Measurements from ENCODE around the gene RPA3. TPM values are rescaled to one million over a fixed set of nuclear protein-coding genes. Genes with fewer than 3 reads are reported as not detected.

RPA3 gene
- total and polyA plus RNA-seq, 8 donors: 6.7 to 44.9 (median 28.7) TPM; not detected in 1

DNA sequence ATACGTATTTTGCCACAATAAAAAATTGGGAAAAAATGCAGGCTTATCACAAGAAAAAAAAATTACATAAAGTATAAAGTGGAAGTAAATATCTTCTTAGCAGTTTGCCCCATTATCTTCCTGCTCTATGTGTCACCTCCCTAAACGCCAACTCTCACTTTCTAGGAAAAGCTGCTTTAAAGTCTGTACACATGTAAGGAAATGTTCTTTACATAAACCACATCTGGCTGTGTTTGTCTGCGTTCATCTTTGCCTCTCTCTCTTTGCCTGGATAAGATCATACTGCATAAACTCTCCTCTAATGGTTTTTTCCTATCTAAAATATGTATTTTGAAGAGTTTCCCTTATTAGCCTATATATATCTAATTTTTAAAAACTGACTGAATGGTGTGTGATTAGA is 100.9 kb downstream of the RPA3 start:
- no peak overlapping the region for H3K27ac ChIP-seq
- H3K4me3 ChIP-seq: no peak overlapping the region
- no peaks in the 10 kb centered on the region for H3K9me3 ChIP-seq
- DNase-seq: no peak
- intact Hi-C loops (cut with DNase I; ENCODE audit: low total_unique reads): no loop called here
- H3K4me1 ChIP-seq: no peaks in the 10 kb centered on the region
- no peaks in the 10 kb centered on the region for H3K36me3 ChIP-seq
- H3K27me3 ChIP-seq: no peaks in the 10 kb centered on the region
- WGBS, 5 donors: 58 to 71% (median 61%) methylated on average over 3 of the region's 3 CpGs
- TF ChIP-seq EP300 (IDR thresholded peaks at IDR 0.05) (no peak), POLR2AphosphoS5 (IDR thresholded peaks at IDR 0.05) (no peak), POLR2A (IDR thresholded peaks at IDR 0.05) (no peak)
- TF ChIP-seq, protein P1, sequence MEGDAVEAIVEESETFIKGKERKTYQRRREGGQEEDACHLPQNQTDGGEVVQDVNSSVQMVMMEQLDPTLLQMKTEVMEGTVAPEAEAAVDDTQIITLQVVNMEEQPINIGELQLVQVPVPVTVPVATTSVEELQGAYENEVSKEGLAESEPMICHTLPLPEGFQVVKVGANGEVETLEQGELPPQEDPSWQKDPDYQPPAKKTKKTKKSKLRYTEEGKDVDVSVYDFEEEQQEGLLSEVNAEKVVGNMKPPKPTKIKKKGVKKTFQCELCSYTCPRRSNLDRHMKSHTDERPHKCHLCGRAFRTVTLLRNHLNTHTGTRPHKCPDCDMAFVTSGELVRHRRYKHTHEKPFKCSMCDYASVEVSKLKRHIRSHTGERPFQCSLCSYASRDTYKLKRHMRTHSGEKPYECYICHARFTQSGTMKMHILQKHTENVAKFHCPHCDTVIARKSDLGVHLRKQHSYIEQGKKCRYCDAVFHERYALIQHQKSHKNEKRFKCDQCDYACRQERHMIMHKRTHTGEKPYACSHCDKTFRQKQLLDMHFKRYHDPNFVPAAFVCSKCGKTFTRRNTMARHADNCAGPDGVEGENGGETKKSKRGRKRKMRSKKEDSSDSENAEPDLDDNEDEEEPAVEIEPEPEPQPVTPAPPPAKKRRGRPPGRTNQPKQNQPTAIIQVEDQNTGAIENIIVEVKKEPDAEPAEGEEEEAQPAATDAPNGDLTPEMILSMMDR (IDR thresholded peaks at IDR 0.05): no peak

DNA sequence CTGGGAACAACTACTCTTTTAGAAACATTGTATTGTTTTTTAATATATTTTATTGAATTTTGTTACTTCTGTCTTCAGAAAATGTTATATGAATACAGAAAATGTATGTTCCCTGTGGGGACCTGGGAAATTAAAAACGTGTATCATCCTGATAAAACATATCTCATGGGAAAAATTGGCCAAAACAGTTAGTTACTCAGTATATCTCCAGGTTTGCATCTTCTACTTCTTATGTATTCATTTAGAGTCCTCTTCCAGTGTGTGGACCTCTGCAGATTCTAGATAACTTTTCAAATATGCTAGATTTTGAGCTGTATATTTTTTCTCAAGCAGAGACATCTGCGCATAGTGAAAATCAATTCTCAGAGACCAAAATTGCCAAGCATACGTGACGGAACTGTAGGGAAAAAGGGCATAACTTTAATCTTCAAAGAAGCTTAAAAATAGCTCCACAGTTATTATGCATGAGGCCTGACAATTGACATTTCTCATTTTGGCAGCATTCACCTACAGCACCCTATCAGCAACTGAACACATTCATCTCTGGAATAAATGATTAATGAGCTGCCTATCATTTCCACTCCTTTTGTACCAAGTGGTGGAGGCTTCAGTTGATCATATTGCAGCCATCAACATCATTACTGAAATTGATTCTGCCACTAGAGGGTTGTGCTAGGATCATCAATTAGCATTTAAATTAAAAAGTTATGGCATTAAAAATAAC is 104.2 kb downstream of the RPA3 start:
- H3K4me3 ChIP-seq: no peak overlapping the region
- H3K27me3 ChIP-seq: no peaks in the 10 kb centered on the region
- no peak for TF ChIP-seq POLR2A (IDR thresholded peaks at IDR 0.05)
- TF ChIP-seq, protein P1 (IDR thresholded peaks at IDR 0.05): no peak
- H3K4me1 ChIP-seq: no peaks in the 10 kb centered on the region
- H3K27ac ChIP-seq: no peak overlapping the region
- WGBS, 5 donors: 75 to 86% (median 79%) methylated on average over 4 of the region's 4 CpGs
- no peak for DNase-seq
- peaks cover 0 to 3% (median 1%) of the 10 kb centered on the region in 4 donors for H3K36me3 ChIP-seq
- no peaks in the 10 kb centered on the region for H3K9me3 ChIP-seq
- intact Hi-C loops (cut with DNase I; ENCODE audit: low total_unique reads): no loop called here

DNA sequence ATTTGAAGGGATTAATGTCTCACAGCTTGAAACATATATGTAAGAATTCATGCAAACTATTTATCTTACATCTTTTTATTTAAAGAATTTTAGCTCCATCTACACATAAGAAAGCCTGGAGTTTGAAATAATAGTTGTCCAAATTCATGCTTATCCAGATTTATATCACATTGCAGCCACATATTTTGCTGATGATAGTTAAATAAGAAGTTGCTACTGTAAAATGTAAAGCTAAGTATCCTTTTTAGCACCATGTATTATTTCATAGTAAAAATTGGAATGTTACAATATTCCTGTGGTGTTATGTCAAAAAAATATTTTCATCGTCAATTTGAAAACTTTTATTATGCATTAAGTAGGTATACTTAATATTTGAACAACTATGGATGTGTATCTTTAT is 105.2 kb downstream of the RPA3 start:
- intact Hi-C loops (cut with DNase I; ENCODE audit: low total_unique reads): no loop called here
- TF ChIP-seq, protein P1 (IDR thresholded peaks at IDR 0.05): no peak
- no peak overlapping the region for H3K27ac ChIP-seq
- H3K4me3 ChIP-seq: no peak overlapping the region
- no peaks in the 10 kb centered on the region for H3K9me3 ChIP-seq
- WGBS, 5 donors: 91 to 98% (median 93%) methylated on average over 1 of the region's 1 CpG
- DNase-seq: no peak
- H3K27me3 ChIP-seq: no peaks in the 10 kb centered on the region
- H3K36me3 ChIP-seq: peaks cover 0 to 11% (median 8%) of the 10 kb centered on the region in 4 donors
- H3K4me1 ChIP-seq: no peaks in the 10 kb centered on the region

DNA sequence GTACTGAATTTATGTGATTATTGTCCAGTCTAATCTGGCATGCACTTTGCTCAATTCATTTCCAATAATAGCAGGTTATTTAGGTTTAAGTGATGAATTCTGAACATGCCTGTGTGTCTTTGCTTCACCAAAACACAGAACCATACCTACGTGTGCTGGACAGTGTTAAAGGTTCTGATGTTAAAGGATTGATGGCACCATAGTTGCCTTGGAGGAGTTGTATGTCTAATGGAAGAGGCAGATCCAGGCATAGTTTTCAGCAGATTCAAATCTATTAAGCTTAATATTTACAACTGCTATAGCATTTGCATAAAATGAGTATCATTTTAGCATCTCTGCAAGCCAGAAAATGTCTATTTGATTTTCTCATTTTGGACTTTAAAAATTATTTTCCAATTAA is 105.9 kb downstream of the RPA3 start:
- H3K27ac ChIP-seq: no peak overlapping the region
- H3K4me3 ChIP-seq: no peak overlapping the region
- H3K9me3 ChIP-seq: no peaks in the 10 kb centered on the region
- 86 to 93% (median 89%) methylated on average over 1 of the region's 1 CpG for WGBS, 5 donors
- H3K36me3 ChIP-seq: peaks cover 0 to 17% (median 15%) of the 10 kb centered on the region in 4 donors
- TF ChIP-seq EP300 (IDR thresholded peaks at IDR 0.05): no peak
- TF ChIP-seq POLR2A (IDR thresholded peaks at IDR 0.05): no peak
- TF ChIP-seq, protein P1 (IDR thresholded peaks at IDR 0.05): no peak
- TF ChIP-seq POLR2AphosphoS5 (IDR thresholded peaks at IDR 0.05): no peak
- H3K27me3 ChIP-seq: no peaks in the 10 kb centered on the region
- intact Hi-C loops (cut with DNase I; ENCODE audit: low total_unique reads): no loop called here
- no peak for DNase-seq
- H3K4me1 ChIP-seq: no peaks in the 10 kb centered on the region

All from stomach (tissue), 9 donors.